ENCODE results near the gene TIMM13. TPM values are rescaled to one million over a fixed set of nuclear protein-coding genes. Genes with fewer than 3 reads are reported as not detected.

The TIMM13 gene
- total and polyA plus RNA-seq, 10 of the 15 experiments (the other 5 are each of a cell fraction or from before 2014, with no cell fraction given): 9.9 to 205 (median 63.6) TPM

DNA sequence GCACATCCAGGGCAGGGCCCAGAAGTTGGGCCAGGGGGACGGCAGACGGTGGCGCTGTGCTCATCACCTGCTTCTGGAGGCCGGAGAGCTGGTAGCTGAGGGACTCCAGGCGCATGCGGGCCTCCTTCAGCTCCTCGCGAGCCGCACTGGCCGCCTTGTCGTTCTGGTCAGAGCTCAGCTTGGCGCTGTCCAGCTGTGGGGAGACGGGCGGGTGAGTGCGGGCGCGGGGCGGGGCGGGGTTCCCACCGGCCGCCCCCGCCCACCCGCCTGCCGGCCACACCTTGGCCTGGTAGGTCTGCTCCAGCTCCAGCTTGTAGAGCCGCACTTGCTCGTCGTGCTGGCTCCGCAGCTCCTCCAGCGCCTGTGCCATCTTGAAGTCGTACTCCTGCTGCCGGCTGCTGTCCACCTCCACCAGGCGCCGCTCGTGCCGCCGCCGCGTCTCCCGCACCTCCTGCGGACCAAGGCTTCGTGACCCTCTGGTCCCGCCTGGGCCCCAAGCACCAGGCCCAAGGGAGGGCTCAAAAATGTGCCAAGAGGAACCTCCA lies 7.4 kb upstream of the TIMM13 start:
- POLR2A ChIA-PET: interaction anchor here (0.6 to 0.7 kb wide), 2 partner anchors 43 to 354 kb away, joined by 3 read pairs; no protein-coding TSS in a partner anchor
- FAIRE-seq (no peak), DNase-seq (ENCODE audit: low read depth, low spot score) (no peak), ATAC-seq (no peak)
- no peak overlapping the region for H3K4me2 ChIP-seq (ENCODE audit: control insufficient read depth, insufficient read depth)
- no peaks in the 10 kb centered on the region for H3K79me2 ChIP-seq (ENCODE audit: control insufficient read depth, insufficient read depth, low read length)
- H3K4me1 ChIP-seq (ENCODE audit: control insufficient read depth, insufficient read depth, low read length): no peaks in the 10 kb centered on the region
- H3K27ac ChIP-seq (ENCODE audit: control insufficient read depth, insufficient read depth): no peak overlapping the region
- WGBS (ENCODE audit: insufficient coverage, insufficient replicate concordance, low lambda C conversion rate, missing lambda C conversion rate): 99% methylated on average over 22 of the region's 42 CpGs
- H3K4me3 ChIP-seq: no peak overlapping the region
- H3K27me3 ChIP-seq (replicated peaks in 1 of 2; ENCODE audit: control insufficient read depth in 2 of 2, insufficient read depth in 2 of 2, low read length in 1 of 2): no peaks in the 10 kb centered on the region
- CTCF ChIA-PET: no interaction called here
- no peak overlapping the region for H3K9ac ChIP-seq (ENCODE audit: control insufficient read depth, insufficient read depth, low read length)
- H4K20me1 ChIP-seq (ENCODE audit: control insufficient read depth, insufficient read depth): no peaks in the 10 kb centered on the region
- H3K36me3 ChIP-seq (ENCODE audit: control insufficient read depth in 2 of 2, insufficient read depth in 2 of 2, low read length in 1 of 2): peaks cover 16 to 57% of the 10 kb centered on the region in 2 experiments
- SMC1A ChIA-PET (ENCODE audit: uncharacterized antibody, unreplicated experiment): no interaction called here
- in situ Hi-C loops (cut with MboI) (no loop called here), intact Hi-C loops (cut with micrococcal nuclease; ENCODE audit: unreplicated experiment) (no loop called here)
- BruUV-seq (replicated peaks): no TSS peak
- no peaks in the 10 kb centered on the region for H3K9me3 ChIP-seq (replicated peaks; ENCODE audit: control insufficient read depth, insufficient read depth, low read length)
- TF ChIP-seq ZNF274 (IDR thresholded peaks at IDR 0.05; ENCODE audit: insufficient read depth, insufficient read length) (no peak), MXI1 (IDR thresholded peaks at IDR 0.05; ENCODE audit: low read depth, low read length) (no peak), MEF2A (IDR thresholded peaks at IDR 0.05; ENCODE audit: insufficient read depth, low read depth, low read length) (no peak), SREBF1 (IDR thresholded peaks at IDR 0.05; ENCODE audit: low read length) (no peak), BACH1 (IDR thresholded peaks at IDR 0.05; ENCODE audit: borderline replicate concordance) (no peak), SMARCA5 (IDR thresholded peaks at IDR 0.05) (no peak), FOS (IDR thresholded peaks at IDR 0.05; ENCODE audit: borderline replicate concordance, extremely low read depth, insufficient read length) (no peak), CBFB (IDR thresholded peaks at IDR 0.05; ENCODE audit: low read depth) (no peak), HDAC2 (IDR thresholded peaks at IDR 0.05) (no peak), KAT2A (conservative IDR thresholded peaks at IDR 0.05; ENCODE audit: control insufficient read depth, low read depth, low read length) (no peak), SMC3 (IDR thresholded peaks at IDR 0.05; ENCODE audit: borderline replicate concordance, low read length) (no peak), PAX5 (IDR thresholded peaks at IDR 0.05; ENCODE audit: borderline replicate concordance, low read depth, low read length) (no peak), CHD2 (IDR thresholded peaks at IDR 0.05; ENCODE audit: borderline replicate concordance, low read depth, low read length) (no peak), CREM (IDR thresholded peaks at IDR 0.05; ENCODE audit: low read depth) (no peak), NR2F1 (conservative IDR thresholded peaks at IDR 0.05) (no peak), USF2 (IDR thresholded peaks at IDR 0.05; ENCODE audit: borderline replicate concordance, low read depth, low read length) (no peak), EGR1 (IDR thresholded peaks at IDR 0.05; ENCODE audit: borderline replicate concordance in 1 of 2, low read depth in 2 of 2, low read length in 2 of 2) (no peak)
- TF ChIP-seq, protein P1, sequence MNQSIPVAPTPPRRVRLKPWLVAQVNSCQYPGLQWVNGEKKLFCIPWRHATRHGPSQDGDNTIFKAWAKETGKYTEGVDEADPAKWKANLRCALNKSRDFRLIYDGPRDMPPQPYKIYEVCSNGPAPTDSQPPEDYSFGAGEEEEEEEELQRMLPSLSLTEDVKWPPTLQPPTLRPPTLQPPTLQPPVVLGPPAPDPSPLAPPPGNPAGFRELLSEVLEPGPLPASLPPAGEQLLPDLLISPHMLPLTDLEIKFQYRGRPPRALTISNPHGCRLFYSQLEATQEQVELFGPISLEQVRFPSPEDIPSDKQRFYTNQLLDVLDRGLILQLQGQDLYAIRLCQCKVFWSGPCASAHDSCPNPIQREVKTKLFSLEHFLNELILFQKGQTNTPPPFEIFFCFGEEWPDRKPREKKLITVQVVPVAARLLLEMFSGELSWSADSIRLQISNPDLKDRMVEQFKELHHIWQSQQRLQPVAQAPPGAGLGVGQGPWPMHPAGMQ (IDR thresholded peaks at IDR 0.05; ENCODE audit: borderline replicate concordance): no peak
- TF ChIP-seq, protein P2, sequence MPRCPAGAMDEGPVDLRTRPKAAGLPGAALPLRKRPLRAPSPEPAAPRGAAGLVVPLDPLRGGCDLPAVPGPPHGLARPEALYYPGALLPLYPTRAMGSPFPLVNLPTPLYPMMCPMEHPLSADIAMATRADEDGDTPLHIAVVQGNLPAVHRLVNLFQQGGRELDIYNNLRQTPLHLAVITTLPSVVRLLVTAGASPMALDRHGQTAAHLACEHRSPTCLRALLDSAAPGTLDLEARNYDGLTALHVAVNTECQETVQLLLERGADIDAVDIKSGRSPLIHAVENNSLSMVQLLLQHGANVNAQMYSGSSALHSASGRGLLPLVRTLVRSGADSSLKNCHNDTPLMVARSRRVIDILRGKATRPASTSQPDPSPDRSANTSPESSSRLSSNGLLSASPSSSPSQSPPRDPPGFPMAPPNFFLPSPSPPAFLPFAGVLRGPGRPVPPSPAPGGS (IDR thresholded peaks at IDR 0.05; ENCODE audit: borderline replicate concordance, insufficient read depth, low read depth, low read length, poor library complexity, severe bottlenecking): no peak
- RAD21 ChIA-PET (ENCODE audit: unreplicated experiment): no interaction called here
- no peak overlapping the region for H2AFZ ChIP-seq (ENCODE audit: control insufficient read depth, low read depth, low read length)
